ENCODE results near the gene CSMD2.

The CSMD2 gene

GRCh38 chr1:33949570-33949969 lies 215.5 kb downstream of the CSMD2 start:
- no peak for DNase-seq

- no peak for DNase-seq
Measured at GRCh38 chr1:33948291-33948690, 216.7 kb downstream of the CSMD2 start.

- DNase-seq, result no peak
Measured at GRCh38 chr1:33946836-33947235, 218.2 kb downstream of the CSMD2 start.

GRCh38 chr1:33944846-33945245 lies 220.2 kb downstream of the CSMD2 start:
- DNase-seq, result no peak

- DNase-seq, result no peak
Measured at GRCh38 chr1:33943978-33944377, 221.1 kb downstream of the CSMD2 start.

GRCh38 chr1:33932871-33933270 lies 232.2 kb downstream of the CSMD2 start:
- no peak for DNase-seq

GRCh38 chr1:33931111-33931475 lies 233.9 kb downstream of the CSMD2 start:
- no peak for DNase-seq

GRCh38 chr1:33930346-33931110 lies 234.5 kb downstream of the CSMD2 start:
- no peak for DNase-seq

- no peak for DNase-seq
Measured at GRCh38 chr1:33928251-33928650, 236.8 kb downstream of the CSMD2 start.

- no peak for DNase-seq
Measured at GRCh38 chr1:33927721-33928120, 237.3 kb downstream of the CSMD2 start.

GRCh38 chr1:33925586-33925985 lies 239.4 kb downstream of the CSMD2 start:
- DNase-seq, result no peak

GRCh38 chr1:33921281-33921680 lies 243.7 kb downstream of the CSMD2 start:
- no peak for DNase-seq

GRCh38 chr1:33918368-33918767 lies 246.7 kb downstream of the CSMD2 start:
- no peak for DNase-seq

GRCh38 chr1:33916786-33917185 lies 248.2 kb downstream of the CSMD2 start:
- no peak for DNase-seq

GRCh38 chr1:33914531-33914930 lies 250.5 kb downstream of the CSMD2 start:
- DNase-seq, result no peak

GRCh38 chr1:33908324-33908956 lies 256.6 kb downstream of the CSMD2 start:
- DNase-seq, result no peak

GRCh38 chr1:33906156-33906555 lies 258.9 kb downstream of the CSMD2 start:
- no peak for DNase-seq

GRCh38 chr1:33905241-33905640 lies 259.8 kb downstream of the CSMD2 start:
- no peak for DNase-seq

- DNase-seq, result no peak
Measured at GRCh38 chr1:33903210-33903589, 261.8 kb downstream of the CSMD2 start.

- DNase-seq, result no peak
Measured at GRCh38 chr1:33902486-33903209, 262.4 kb downstream of the CSMD2 start.

- DNase-seq, result no peak
Measured at GRCh38 chr1:33899746-33900145, 265.3 kb downstream of the CSMD2 start.

- DNase-seq, result no peak
Measured at GRCh38 chr1:33898881-33899280, 266.1 kb downstream of the CSMD2 start.

GRCh38 chr1:33898406-33898805 lies 266.6 kb downstream of the CSMD2 start:
- no peak for DNase-seq

- no peak for DNase-seq
Measured at GRCh38 chr1:33897092-33897725, 267.8 kb downstream of the CSMD2 start.
